Endodermal cell (in vitro differentiated cells): Measurements from ENCODE around the gene ZFAND6. TPM values are rescaled to one million over a fixed set of nuclear protein-coding genes. Genes with fewer than 3 reads are reported as not detected.
A peak's percentile ranks its signal among the peaks of the same experiment; 100 is the strongest.

ENCODE experiments used
- DNase-seq: peaks from one replicate; pipeline ENCODE4 v3.0.0-alpha.2; 2017
- H3K27ac ChIP-seq: 2 replicates; pipeline ENCODE4 v1.5.1; 2013; ENCODE audit warnings: mild to moderate bottlenecking, low read depth, low read length, moderate library complexity
- H3K27me3 ChIP-seq: 2 replicates; pipeline ENCODE4 v1.6.1; 2013; ENCODE audit warnings: mild to moderate bottlenecking, low read length, moderate library complexity; ENCODE audit not compliant: insufficient read depth, control insufficient read depth, poor library complexity, severe bottlenecking
- H3K36me3 ChIP-seq: 2 replicates; pipeline ENCODE4 v1.7.0; 2013; ENCODE audit warnings: mild to moderate bottlenecking, low read length, moderate library complexity; ENCODE audit not compliant: control insufficient read depth, insufficient read depth
- H3K4me1 ChIP-seq: one replicate; pipeline ENCODE4 v1.7.0; 2013; ENCODE audit warnings: low read length; ENCODE audit not compliant: control insufficient read depth, insufficient read depth
- H3K4me3 ChIP-seq: 2 replicates; pipeline ENCODE4 v1.5.1; 2013; ENCODE audit warnings: mild to moderate bottlenecking, low read length, moderate library complexity
- H3K9ac ChIP-seq: 2 replicates; pipeline ENCODE4 v1.6.1; 2013; ENCODE audit warnings: mild to moderate bottlenecking, low read length, moderate library complexity; ENCODE audit not compliant: poor library complexity, severe bottlenecking; ENCODE audit errors: extremely low read depth
- H3K9me3 ChIP-seq: 2 replicates; pipeline ENCODE4 v1.6.1; 2013; ENCODE audit warnings: mild to moderate bottlenecking, low read length, moderate library complexity; ENCODE audit not compliant: control insufficient read depth
- H3K27ac Mint-ChIP-seq: 2 replicates; pipeline ENCODE4 v1.8.0; 2020; ENCODE audit warnings: mixed read lengths
- H3K27me3 Mint-ChIP-seq: 2 replicates; pipeline ENCODE4 v1.8.0; 2021; ENCODE audit warnings: mild to moderate bottlenecking, mixed read lengths; ENCODE audit not compliant: insufficient read depth
- H3K36me3 Mint-ChIP-seq: 2 replicates; pipeline ENCODE4 v1.8.0; 2020; ENCODE audit warnings: low read depth, mixed read lengths
- H3K4me1 Mint-ChIP-seq: 2 replicates; pipeline ENCODE4 v1.8.0; 2020; ENCODE audit warnings: mixed read lengths
- H3K4me3 Mint-ChIP-seq: 2 replicates; pipeline ENCODE4 v1.8.0; 2020; ENCODE audit warnings: mild to moderate bottlenecking, moderate library complexity, mixed read lengths
- H3K9me3 Mint-ChIP-seq: 2 replicates; pipeline ENCODE4 v1.8.0; 2020; ENCODE audit warnings: mild to moderate bottlenecking, mixed read lengths
- WGBS, 2 experiments: methylation state at CpG; one replicate each; pipeline versions ENCODE4 v1.1.5 to v1.1.7; 2013; ENCODE audit warnings: missing lambda C conversion rate in 2 of 2, mixed read lengths in 1 of 2; ENCODE audit not compliant: insufficient coverage in 1 of 2, insufficient read length in 1 of 2; 5-methylcytosine and 5-hydroxymethylcytosine counted together
- total RNA-seq, 2 donors: library from RNA; stranded (reverse); fragmentation: NEBNext Ultra II Directional in 1 of 2; extraction: Animal tissue kit (Norgen Biotek cat#: 25700) in 1 of 2; gene quantifications; 2 replicates in 1 of 2; 3 replicates in 1 of 2; pipeline ENCODE4 v1.2.1, GENCODE V29; 2021
- TF ChIP-seq, protein P1 (sequence below): fragments of 200-600 bp; sonication (generic); conservative IDR thresholded peaks from 2 replicates; pipeline ENCODE4 v1.5.0; 2021; ENCODE audit warnings: antibody characterized with exemption, mild to moderate bottlenecking

ZFAND6 gene
- total RNA-seq, 2 donors from 2014 or later = 84.5 to 86.2 TPM

DNA sequence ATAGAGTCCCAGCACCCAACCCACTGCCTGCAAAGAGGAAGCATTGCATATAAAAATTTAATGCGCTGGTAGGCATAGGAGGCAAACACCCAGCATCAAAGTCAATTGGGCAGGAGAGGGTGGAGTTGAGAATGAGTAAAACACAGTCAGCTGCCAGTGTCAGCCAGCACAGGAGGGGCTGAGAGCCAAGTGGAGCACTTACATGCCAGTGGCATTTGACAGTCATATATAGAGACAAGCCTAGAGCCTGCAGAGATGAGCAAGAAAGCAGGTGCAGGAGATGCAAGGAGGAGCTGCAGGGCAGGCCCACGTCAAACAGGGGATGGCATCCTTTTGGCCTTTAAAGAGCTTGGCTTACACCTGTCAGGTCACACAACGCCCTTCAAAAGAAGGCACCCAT lies 27.6 kb upstream of the ZFAND6 start:
- Histone ChIP-seq H3K4me1 (peaks cover 7% of the 10 kb centered on the region), H3K9me3 (no peaks in the 10 kb centered on the region), H3K4me3 (no peak overlapping the region), H3K27me3 (no peaks in the 10 kb centered on the region), H3K36me3 (no peaks in the 10 kb centered on the region), H3K27ac (no peak overlapping the region), H3K9ac (no peak overlapping the region)
- 86 to 90% methylated on average over 2 to 3 of the region's 3 CpGs for WGBS, 2 experiments
- TF ChIP-seq, protein P1, sequence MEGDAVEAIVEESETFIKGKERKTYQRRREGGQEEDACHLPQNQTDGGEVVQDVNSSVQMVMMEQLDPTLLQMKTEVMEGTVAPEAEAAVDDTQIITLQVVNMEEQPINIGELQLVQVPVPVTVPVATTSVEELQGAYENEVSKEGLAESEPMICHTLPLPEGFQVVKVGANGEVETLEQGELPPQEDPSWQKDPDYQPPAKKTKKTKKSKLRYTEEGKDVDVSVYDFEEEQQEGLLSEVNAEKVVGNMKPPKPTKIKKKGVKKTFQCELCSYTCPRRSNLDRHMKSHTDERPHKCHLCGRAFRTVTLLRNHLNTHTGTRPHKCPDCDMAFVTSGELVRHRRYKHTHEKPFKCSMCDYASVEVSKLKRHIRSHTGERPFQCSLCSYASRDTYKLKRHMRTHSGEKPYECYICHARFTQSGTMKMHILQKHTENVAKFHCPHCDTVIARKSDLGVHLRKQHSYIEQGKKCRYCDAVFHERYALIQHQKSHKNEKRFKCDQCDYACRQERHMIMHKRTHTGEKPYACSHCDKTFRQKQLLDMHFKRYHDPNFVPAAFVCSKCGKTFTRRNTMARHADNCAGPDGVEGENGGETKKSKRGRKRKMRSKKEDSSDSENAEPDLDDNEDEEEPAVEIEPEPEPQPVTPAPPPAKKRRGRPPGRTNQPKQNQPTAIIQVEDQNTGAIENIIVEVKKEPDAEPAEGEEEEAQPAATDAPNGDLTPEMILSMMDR = no peak
- DNase-seq = no peak
- no peaks in the 10 kb centered on the region for H3K36me3 Mint-ChIP-seq
- H3K4me3 Mint-ChIP-seq = no peak overlapping the region
- H3K27me3 Mint-ChIP-seq = no peaks in the 10 kb centered on the region
- no peak overlapping the region for H3K27ac Mint-ChIP-seq
- H3K9me3 Mint-ChIP-seq = peaks cover 2% of the 10 kb centered on the region
- peaks cover 34% of the 10 kb centered on the region for H3K4me1 Mint-ChIP-seq

DNA sequence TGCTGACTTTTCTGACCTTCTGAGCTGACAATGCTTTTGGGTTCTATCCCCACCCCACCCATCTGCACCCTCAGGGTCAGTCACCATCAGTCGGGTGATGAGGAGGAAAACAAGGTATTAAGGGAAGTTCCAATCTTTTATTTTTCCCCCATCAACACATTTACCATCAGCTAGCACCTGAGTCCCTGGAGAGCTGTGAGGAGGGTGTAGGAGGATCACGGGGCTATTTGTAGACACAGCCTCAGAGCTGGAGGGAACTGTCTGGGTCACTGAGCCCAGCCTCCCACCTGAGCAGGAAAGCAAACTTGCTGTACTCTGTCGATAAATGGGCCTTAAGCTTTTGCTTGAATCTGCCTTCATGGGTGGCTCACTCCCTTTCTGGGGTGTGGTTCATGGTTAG lies 24.8 kb upstream of the ZFAND6 start:
- H3K27ac Mint-ChIP-seq = no peak overlapping the region
- peaks cover 28% of the 10 kb centered on the region for H3K4me1 Mint-ChIP-seq
- no peaks in the 10 kb centered on the region for H3K36me3 Mint-ChIP-seq

DNA sequence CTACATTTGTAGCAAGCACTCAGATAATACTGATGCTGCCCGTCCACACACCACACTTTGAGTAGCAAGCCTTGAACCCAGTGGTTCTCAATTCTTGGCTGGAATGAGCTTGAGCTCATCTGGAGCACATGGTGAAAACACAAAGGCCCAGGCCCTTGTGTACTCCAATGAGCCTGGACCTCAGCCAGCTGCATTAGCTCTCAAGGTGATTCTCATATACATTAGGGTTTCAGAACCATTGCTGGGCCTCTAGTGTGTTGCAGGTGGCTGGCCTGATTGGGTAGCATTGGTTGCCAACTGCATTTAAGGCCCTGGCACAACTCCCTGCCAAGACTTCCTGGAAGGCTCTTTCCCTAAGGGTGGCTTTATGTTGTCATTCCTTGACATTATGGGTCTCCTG lies 23.4 kb upstream of the ZFAND6 start:
- Histone ChIP-seq H3K4me3 (no peak overlapping the region), H3K9ac (no peak overlapping the region), H3K4me1 (peaks cover 9% of the 10 kb centered on the region), H3K27me3 (no peaks in the 10 kb centered on the region), H3K36me3 (no peaks in the 10 kb centered on the region), H3K27ac (no peak overlapping the region), H3K9me3 (no peaks in the 10 kb centered on the region)
- no peak overlapping the region for H3K27ac Mint-ChIP-seq
- no peaks in the 10 kb centered on the region for H3K27me3 Mint-ChIP-seq
- no peaks in the 10 kb centered on the region for H3K36me3 Mint-ChIP-seq
- H3K4me1 Mint-ChIP-seq = peaks cover 30% of the 10 kb centered on the region
- H3K4me3 Mint-ChIP-seq = no peak overlapping the region
- DNase-seq = no peak
- 79 to 83% methylated on average over 1 of the region's 1 CpG for WGBS, 2 experiments
- TF ChIP-seq, protein P1 = no peak
- H3K9me3 Mint-ChIP-seq = peaks cover 2% of the 10 kb centered on the region

More for the DNA sequence above, 24.8 kb upstream of the ZFAND6 start:
- H3K9me3 Mint-ChIP-seq = peaks cover 2% of the 10 kb centered on the region
- no peaks in the 10 kb centered on the region for H3K27me3 ChIP-seq
- TF ChIP-seq, protein P1 = no peak
- no peaks in the 10 kb centered on the region for H3K9me3 ChIP-seq
- H3K4me3 ChIP-seq = no peak overlapping the region
- H3K27me3 Mint-ChIP-seq = no peaks in the 10 kb centered on the region
- H3K36me3 ChIP-seq = no peaks in the 10 kb centered on the region
- DNase-seq = no peak
- no peak overlapping the region for H3K4me3 Mint-ChIP-seq
- H3K9ac ChIP-seq = no peak overlapping the region
- H3K27ac ChIP-seq = peak overlapping the region; percentile 38
- H3K4me1 ChIP-seq = peaks cover 7% of the 10 kb centered on the region
- WGBS, 2 experiments = 90% methylated on average over 2 of the region's 3 CpGs; no CpG with 5 or more reads in 1 of the 2 experiments
